PFSK-1 (cell line): ENCODE data around the gene SPATA46.

ENCODE experiments used
- FOXP2 ChIP-seq: optimal IDR thresholded peaks from 2 replicates; pipeline ENCODE3; 2011; ENCODE audit warnings: borderline replicate concordance, control low read depth, inconsistent platforms; ENCODE audit not compliant: insufficient read depth; ENCODE audit errors: extremely low read length, extremely low read depth
- POLR2AphosphoS5 ChIP-seq: IDR thresholded peaks from 2 replicates; pipeline ENCODE4 v1.6.1; 2012; ENCODE audit warnings: low read depth, mild to moderate bottlenecking, control low read depth, low read length, moderate library complexity
- REST ChIP-seq, 2 experiments: IDR thresholded peaks; 2 replicates each; pipeline versions ENCODE4 v1.6.1 to v1.8.0; 2011 to 2012; ENCODE audit warnings: low read depth in 2 of 2, low read length in 2 of 2, control low read depth in 1 of 2, inconsistent platforms in 1 of 2, mild to moderate bottlenecking in 1 of 2, moderate library complexity in 1 of 2; ENCODE audit not compliant: insufficient read depth in 1 of 2
- SIN3A ChIP-seq: IDR thresholded peaks from 2 replicates; pipeline ENCODE4 v1.6.1; 2012; ENCODE audit warnings: mild to moderate bottlenecking, low read length, moderate library complexity, borderline replicate concordance; ENCODE audit not compliant: insufficient read depth
- TAF1 ChIP-seq: IDR thresholded peaks from 2 replicates; pipeline ENCODE4 v1.6.1; 2012; ENCODE audit warnings: low read length, control low read depth, borderline replicate concordance; ENCODE audit not compliant: insufficient read depth

SPATA46 gene

GRCh38 chr1:162373072-162373427, 3.6 kb downstream of the SPATA46 start:
- TF ChIP-seq REST (IDR thresholded peaks at IDR 0.05; ENCODE audit: insufficient read depth in 1 of 2, low read depth in 2 of 2, low read length in 2 of 2) (no peak), FOXP2 (no peak), SIN3A (no peak), TAF1 (no peak), POLR2AphosphoS5 (no peak)

GRCh38 chr1:162372159-162373071, 4.2 kb downstream of the SPATA46 start:
- TF ChIP-seq FOXP2 (no peak), POLR2AphosphoS5 (no peak), REST (IDR thresholded peaks at IDR 0.05; ENCODE audit: insufficient read depth in 1 of 2, low read depth in 2 of 2, low read length in 2 of 2) (no peak), SIN3A (no peak), TAF1 (no peak)

GRCh38 chr1:162371611-162372010, 5.0 kb downstream of the SPATA46 start:
- no peak for TF ChIP-seq SIN3A
- TF ChIP-seq FOXP2 = no peak
- TF ChIP-seq TAF1 = no peak
- TF ChIP-seq POLR2AphosphoS5 = no peak
- no peak for TF ChIP-seq REST (IDR thresholded peaks at IDR 0.05; ENCODE audit: insufficient read depth in 1 of 2, low read depth in 2 of 2, low read length in 2 of 2)

GRCh38 chr1:162370721-162371120, 5.9 kb downstream of the SPATA46 start:
- no peak for TF ChIP-seq FOXP2
- no peak for TF ChIP-seq REST (IDR thresholded peaks at IDR 0.05; ENCODE audit: insufficient read depth in 1 of 2, low read depth in 2 of 2, low read length in 2 of 2)
- TF ChIP-seq SIN3A = no peak
- no peak for TF ChIP-seq POLR2AphosphoS5
- TF ChIP-seq TAF1 = no peak

- TF ChIP-seq SIN3A = no peak
- TF ChIP-seq POLR2AphosphoS5 = no peak
- no peak for TF ChIP-seq TAF1
- no peak for TF ChIP-seq REST (IDR thresholded peaks at IDR 0.05; ENCODE audit: insufficient read depth in 1 of 2, low read depth in 2 of 2, low read length in 2 of 2)
- TF ChIP-seq FOXP2 = no peak
Measured at GRCh38 chr1:162370161-162370560, 6.5 kb downstream of the SPATA46 start.
